ENCODE results near the gene LINC00237. TPM values are rescaled to one million over a fixed set of nuclear protein-coding genes. Genes with fewer than 3 reads are reported as not detected.

The LINC00237 gene
- not detected for total RNA-seq
- long read RNA-seq, donor 1, result 0 reads
- long read RNA-seq, donor 2, result 0 reads

DNA sequence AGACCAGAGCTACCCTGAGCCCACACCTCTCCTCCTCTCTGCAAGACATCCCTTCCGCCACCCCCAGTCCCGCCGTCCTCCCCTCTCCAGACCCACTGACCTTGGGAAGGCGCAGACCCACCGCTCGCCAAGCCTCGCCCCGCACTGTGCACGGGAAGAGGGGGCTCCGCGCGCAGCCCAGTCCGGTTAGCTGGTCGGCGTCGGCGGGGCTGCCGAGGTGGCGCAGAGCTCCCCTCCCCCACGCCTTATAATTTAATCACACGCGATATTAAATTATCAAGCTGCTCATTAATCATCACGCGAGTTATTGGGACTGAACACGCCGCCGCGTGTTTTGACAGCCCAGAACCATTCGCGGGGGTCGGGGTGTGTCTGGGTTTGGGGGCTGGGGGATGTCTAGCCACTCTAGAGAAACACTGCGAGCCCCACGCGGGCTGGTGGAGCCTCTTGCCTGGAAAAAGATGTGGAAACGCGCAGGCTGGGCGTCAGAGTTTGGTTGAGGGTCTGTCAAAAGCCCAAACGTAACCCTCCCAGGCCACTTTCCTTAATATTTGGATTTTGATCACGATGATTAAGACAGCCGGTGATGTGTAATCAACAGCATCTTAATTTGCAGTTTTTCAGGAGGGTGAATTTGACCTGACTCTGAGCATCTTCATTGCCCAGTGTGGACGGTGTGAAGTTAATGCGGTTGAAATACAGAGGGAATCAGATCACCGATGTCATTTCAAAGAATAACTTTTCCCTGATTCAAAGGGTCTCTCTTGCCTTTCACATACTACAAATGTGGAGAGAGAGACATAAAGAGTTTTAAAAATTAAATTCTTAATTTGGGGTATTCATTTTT, at the start of gene LINC00237:
Gene LINC00237 (minus strand): TSS at position 188 of the 847 bp plus-strand sequence.
- H3K4me1 ChIP-seq (ENCODE audit: low read depth), result peaks cover 17% of the 10 kb centered on the region
- DNase-seq (no peak), ATAC-seq (no peak)
- no peak within 1 kb of the TSS for H3K4me3 ChIP-seq
- intact Hi-C loops (cut with DNase I, micrococcal nuclease), result no loop called here
- no peaks in the 10 kb centered on the region for H3K9me3 ChIP-seq
- H3K36me3 ChIP-seq (ENCODE audit: low read depth), result no peaks in the 10 kb centered on the region
- TF ChIP-seq, protein P1, sequence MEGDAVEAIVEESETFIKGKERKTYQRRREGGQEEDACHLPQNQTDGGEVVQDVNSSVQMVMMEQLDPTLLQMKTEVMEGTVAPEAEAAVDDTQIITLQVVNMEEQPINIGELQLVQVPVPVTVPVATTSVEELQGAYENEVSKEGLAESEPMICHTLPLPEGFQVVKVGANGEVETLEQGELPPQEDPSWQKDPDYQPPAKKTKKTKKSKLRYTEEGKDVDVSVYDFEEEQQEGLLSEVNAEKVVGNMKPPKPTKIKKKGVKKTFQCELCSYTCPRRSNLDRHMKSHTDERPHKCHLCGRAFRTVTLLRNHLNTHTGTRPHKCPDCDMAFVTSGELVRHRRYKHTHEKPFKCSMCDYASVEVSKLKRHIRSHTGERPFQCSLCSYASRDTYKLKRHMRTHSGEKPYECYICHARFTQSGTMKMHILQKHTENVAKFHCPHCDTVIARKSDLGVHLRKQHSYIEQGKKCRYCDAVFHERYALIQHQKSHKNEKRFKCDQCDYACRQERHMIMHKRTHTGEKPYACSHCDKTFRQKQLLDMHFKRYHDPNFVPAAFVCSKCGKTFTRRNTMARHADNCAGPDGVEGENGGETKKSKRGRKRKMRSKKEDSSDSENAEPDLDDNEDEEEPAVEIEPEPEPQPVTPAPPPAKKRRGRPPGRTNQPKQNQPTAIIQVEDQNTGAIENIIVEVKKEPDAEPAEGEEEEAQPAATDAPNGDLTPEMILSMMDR (IDR thresholded peaks at IDR 0.05), result no peak

DNA sequence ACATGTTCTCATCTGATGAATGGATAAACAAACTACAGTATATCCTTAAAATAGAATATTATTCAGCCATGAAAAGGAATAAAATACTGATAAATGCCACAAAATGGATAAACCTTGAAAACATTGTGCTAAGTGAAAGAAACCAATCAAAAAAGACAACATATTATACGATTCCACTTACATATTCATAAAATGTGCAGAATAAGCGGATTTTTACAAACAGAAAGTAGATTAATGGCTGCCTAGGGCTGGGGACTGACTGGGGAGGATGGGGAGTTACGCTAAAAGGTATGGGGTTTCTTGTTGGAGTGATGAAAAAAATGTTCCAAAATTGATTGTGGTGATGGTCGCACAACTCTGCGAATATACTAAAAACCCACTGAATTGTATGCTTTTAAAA, 49.1 kb upstream of the LINC00237 start:
- ATAC-seq (no peak), DNase-seq (no peak)
- TF ChIP-seq, protein P1 (IDR thresholded peaks at IDR 0.05), result no peak
- Histone ChIP-seq H3K4me1 (ENCODE audit: low read depth) (no peaks in the 10 kb centered on the region), H3K4me3 (no peak overlapping the region), H3K36me3 (ENCODE audit: low read depth) (no peaks in the 10 kb centered on the region), H3K9me3 (no peaks in the 10 kb centered on the region)
- intact Hi-C loops (cut with DNase I, micrococcal nuclease), result no loop called here

DNA sequence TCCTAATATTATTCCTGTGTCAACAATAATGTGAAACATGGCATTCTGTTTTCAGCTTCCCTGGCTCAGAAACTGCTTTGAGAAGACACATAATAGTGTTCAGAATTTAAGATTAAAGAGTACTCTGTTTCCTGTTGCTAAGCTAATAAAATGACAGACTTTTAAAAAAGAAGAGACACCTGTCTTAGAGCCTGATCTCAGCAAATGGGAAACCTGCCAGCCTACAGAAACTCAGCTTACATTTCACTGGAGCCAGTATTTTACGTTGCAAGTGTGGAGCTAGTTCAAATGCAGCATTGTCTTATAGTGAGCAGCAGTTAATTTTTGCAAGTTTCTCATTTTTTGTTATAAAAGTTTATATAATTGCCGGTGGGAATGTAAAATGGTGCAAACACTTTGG, 48.5 kb upstream of the LINC00237 start:
- no peaks in the 10 kb centered on the region for H3K36me3 ChIP-seq (ENCODE audit: low read depth)
- TF ChIP-seq, protein P1 (IDR thresholded peaks at IDR 0.05), result no peak
- no peak overlapping the region for H3K4me3 ChIP-seq
- intact Hi-C loops (cut with DNase I, micrococcal nuclease), result no loop called here
- no peaks in the 10 kb centered on the region for H3K9me3 ChIP-seq
- H3K4me1 ChIP-seq (ENCODE audit: low read depth), result no peaks in the 10 kb centered on the region
- DNase-seq (no peak), ATAC-seq (no peak)

DNA sequence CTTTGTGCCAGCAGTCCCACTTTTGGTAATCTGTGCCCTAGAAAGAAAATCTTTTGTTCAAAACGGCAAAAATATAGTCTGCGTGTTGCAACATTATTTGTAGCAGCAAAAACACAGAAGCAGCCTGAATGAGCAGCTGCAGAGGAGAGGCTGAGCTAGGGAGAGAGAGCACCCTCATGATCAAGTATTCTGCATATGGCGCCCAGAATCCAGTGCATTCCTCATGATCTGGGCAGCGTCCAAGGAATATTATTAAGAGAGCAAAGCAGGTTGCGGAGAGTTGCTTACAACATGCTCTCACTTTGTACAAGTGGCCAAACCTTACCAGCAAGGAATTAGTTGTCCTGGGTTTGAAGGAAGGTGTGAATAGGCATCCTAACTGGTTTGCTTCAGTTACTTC, 45.6 kb upstream of the LINC00237 start:
- intact Hi-C loops (cut with DNase I, micrococcal nuclease), result no loop called here
- no peak for ATAC-seq
- TF ChIP-seq, protein P1 (IDR thresholded peaks at IDR 0.05), result no peak

DNA sequence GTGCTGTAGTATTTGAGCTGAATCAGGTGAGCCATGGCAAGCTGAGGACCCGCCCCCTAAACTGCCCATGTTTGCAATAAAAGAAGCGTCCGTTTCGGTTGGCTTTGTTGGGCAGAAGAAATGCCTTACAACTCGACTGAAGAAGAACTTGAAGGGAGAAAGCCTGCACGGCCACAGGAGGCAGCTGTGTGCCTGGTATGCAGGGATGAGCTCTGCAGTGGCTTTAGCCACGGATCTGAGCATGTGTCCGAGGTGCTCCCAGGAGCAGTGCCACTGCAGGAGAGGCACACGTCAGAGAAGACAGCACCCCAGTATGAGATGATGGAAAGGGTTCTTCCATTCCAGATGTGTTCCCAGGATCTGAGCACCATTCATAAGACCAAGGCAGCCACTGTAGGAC, 43.2 kb upstream of the LINC00237 start:
- Histone ChIP-seq H3K9me3 (no peaks in the 10 kb centered on the region), H3K4me3 (no peak overlapping the region), H3K36me3 (ENCODE audit: low read depth) (no peaks in the 10 kb centered on the region), H3K4me1 (ENCODE audit: low read depth) (no peaks in the 10 kb centered on the region)
- DNase-seq (no peak), ATAC-seq (no peak)
- intact Hi-C loops (cut with DNase I, micrococcal nuclease), result no loop called here
- TF ChIP-seq, protein P1 (IDR thresholded peaks at IDR 0.05), result no peak

More for the DNA sequence above, 45.6 kb upstream of the LINC00237 start:
- Histone ChIP-seq H3K4me1 (ENCODE audit: low read depth) (no peaks in the 10 kb centered on the region), H3K4me3 (no peak overlapping the region), H3K36me3 (ENCODE audit: low read depth) (no peaks in the 10 kb centered on the region), H3K9me3 (no peaks in the 10 kb centered on the region)
- no peak for DNase-seq

Data from mucosa of descending colon (tissue), 3 donors.